ENCODE measurements around the gene PPP2R5C.

PPP2R5C gene

DNA sequence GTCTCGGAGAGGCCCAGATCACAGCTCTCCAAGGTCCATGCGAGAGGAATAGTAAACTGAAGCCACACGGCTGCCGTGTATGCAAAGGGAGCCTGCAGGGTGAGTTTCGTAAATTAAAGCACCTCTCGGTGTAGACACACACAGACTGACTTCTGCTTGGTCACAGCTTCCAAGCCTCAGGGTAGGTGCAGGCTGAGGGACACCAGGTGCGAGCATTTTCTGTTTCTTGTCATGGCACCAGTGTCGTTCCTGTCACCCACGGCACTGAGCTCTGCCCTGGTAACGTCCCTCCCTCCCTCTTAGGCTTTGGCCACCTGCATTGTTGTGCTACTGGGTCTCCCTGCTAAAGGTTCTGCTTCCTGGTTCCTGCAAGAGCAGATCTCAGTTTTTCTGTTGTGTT is 126.7 kb downstream of the PPP2R5C start:
- TF ChIP-seq EZH2 (IDR thresholded peaks at IDR 0.05; ENCODE audit: borderline replicate concordance, low read depth, low read length, severe bottlenecking) = no peak
- TF ChIP-seq, protein P1, sequence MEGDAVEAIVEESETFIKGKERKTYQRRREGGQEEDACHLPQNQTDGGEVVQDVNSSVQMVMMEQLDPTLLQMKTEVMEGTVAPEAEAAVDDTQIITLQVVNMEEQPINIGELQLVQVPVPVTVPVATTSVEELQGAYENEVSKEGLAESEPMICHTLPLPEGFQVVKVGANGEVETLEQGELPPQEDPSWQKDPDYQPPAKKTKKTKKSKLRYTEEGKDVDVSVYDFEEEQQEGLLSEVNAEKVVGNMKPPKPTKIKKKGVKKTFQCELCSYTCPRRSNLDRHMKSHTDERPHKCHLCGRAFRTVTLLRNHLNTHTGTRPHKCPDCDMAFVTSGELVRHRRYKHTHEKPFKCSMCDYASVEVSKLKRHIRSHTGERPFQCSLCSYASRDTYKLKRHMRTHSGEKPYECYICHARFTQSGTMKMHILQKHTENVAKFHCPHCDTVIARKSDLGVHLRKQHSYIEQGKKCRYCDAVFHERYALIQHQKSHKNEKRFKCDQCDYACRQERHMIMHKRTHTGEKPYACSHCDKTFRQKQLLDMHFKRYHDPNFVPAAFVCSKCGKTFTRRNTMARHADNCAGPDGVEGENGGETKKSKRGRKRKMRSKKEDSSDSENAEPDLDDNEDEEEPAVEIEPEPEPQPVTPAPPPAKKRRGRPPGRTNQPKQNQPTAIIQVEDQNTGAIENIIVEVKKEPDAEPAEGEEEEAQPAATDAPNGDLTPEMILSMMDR (IDR thresholded peaks at IDR 0.05; ENCODE audit: borderline replicate concordance, extremely low read depth, low read length, poor library complexity, severe bottlenecking) = no peak
- Histone ChIP-seq H3K4me1 (ENCODE audit: insufficient read depth, low read length) (no peaks in the 10 kb centered on the region), H4K20me1 (ENCODE audit: insufficient read depth, low read length) (peaks cover 2% of the 10 kb centered on the region; the same call in 1 of the 2 replicates), H3K27me3 (ENCODE audit: insufficient read depth, low read length, poor library complexity) (no peaks in the 10 kb centered on the region), H3K36me3 (ENCODE audit: insufficient read depth, low read length) (peaks cover 95% of the 10 kb centered on the region), H3K79me2 (ENCODE audit: insufficient read depth, low read length) (peaks cover 6% of the 10 kb centered on the region; the same call in 1 of the 2 replicates), H3K4me2 (ENCODE audit: insufficient read depth, low read length) (no peak overlapping the region), H2AFZ (ENCODE audit: low read depth, low read length) (no peak overlapping the region), H3K27ac (ENCODE audit: low read length) (peak overlapping the region; percentile 21; the same call in 1 of the 2 replicates), H3K4me3 (ENCODE audit: low read depth in 1 of 2, low read length in 2 of 2) (no peak overlapping the region), H3K9me3 (ENCODE audit: insufficient read depth, low read length, severe bottlenecking) (no peaks in the 10 kb centered on the region), H3K9ac (ENCODE audit: low read depth, low read length) (no peak overlapping the region)
- ATAC-seq (ENCODE audit: insufficient read depth, low read depth) (no peak), DNase-seq (no peak)

DNA sequence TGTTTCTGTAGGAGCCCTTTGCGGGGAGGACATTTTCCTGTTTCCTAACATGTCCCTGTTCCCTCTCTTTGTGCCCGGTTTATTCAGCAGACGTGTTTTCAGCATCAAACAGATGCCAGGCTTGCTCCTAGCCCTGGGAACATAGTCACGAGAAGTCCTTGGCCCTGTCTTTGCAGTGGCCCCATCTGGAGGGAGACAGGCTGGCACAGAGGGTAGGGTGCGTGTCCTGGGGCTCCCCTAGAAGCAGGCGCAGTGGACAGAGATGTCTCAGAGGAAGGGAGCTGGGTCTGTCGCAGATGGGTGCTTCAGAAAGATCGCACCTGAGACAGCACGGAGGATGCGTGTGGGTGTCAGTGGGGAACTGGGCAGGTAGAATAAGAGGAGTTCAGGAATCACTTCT is 127.9 kb downstream of the PPP2R5C start:
- TF ChIP-seq, protein P1 (IDR thresholded peaks at IDR 0.05; ENCODE audit: borderline replicate concordance, extremely low read depth, low read length, poor library complexity, severe bottlenecking) = no peak
- no peak for TF ChIP-seq EZH2 (IDR thresholded peaks at IDR 0.05; ENCODE audit: borderline replicate concordance, low read depth, low read length, severe bottlenecking)

DNA sequence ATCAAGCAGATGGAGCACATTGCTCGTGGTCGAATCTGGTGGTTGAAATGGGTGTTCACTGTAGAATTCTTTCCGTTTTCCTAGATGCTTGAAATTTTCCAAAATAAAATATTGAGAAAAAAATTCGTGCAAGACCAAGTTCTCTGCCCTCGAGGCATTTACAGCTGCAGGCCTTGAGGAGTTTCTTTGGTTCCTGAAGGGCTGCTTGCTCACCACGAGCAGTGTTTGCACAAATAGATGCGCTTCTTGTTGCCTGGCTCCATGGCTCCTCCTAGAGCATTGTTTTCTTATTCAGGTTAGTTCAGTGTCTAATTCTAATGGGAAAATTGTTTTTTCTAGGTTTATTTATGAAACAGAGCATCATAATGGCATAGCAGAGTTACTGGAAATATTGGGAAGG is 128.4 kb downstream of the PPP2R5C start:
- Histone ChIP-seq H3K4me3 (ENCODE audit: low read depth in 1 of 2, low read length in 2 of 2) (no peak overlapping the region), H3K27ac (ENCODE audit: low read length) (no peak overlapping the region), H3K4me2 (ENCODE audit: insufficient read depth, low read length) (no peak overlapping the region), H4K20me1 (ENCODE audit: insufficient read depth, low read length) (no peaks in the 10 kb centered on the region), H2AFZ (ENCODE audit: low read depth, low read length) (no peak overlapping the region), H3K9ac (ENCODE audit: low read depth, low read length) (no peak overlapping the region), H3K79me2 (ENCODE audit: insufficient read depth, low read length) (no peaks in the 10 kb centered on the region), H3K27me3 (ENCODE audit: insufficient read depth, low read length, poor library complexity) (no peaks in the 10 kb centered on the region), H3K36me3 (ENCODE audit: insufficient read depth, low read length) (peaks cover 91% of the 10 kb centered on the region), H3K9me3 (ENCODE audit: insufficient read depth, low read length, severe bottlenecking) (no peaks in the 10 kb centered on the region), H3K4me1 (ENCODE audit: insufficient read depth, low read length) (no peaks in the 10 kb centered on the region)
- DNase-seq (no peak), ATAC-seq (ENCODE audit: insufficient read depth, low read depth) (0 out of 3 replicates have a peak, but pooled peaks have one; percentile 45)
- TF ChIP-seq, protein P1 (IDR thresholded peaks at IDR 0.05; ENCODE audit: borderline replicate concordance, extremely low read depth, low read length, poor library complexity, severe bottlenecking) = peak; percentile 27
- TF ChIP-seq EZH2 (IDR thresholded peaks at IDR 0.05; ENCODE audit: borderline replicate concordance, low read depth, low read length, severe bottlenecking) = no peak

More for the DNA sequence above, 127.9 kb downstream of the PPP2R5C start:
- Histone ChIP-seq H3K4me3 (ENCODE audit: low read depth in 1 of 2, low read length in 2 of 2) (no peak overlapping the region), H3K4me1 (ENCODE audit: insufficient read depth, low read length) (no peaks in the 10 kb centered on the region), H3K27me3 (ENCODE audit: insufficient read depth, low read length, poor library complexity) (no peaks in the 10 kb centered on the region), H3K27ac (ENCODE audit: low read length) (no peak overlapping the region), H3K4me2 (ENCODE audit: insufficient read depth, low read length) (no peak overlapping the region), H3K79me2 (ENCODE audit: insufficient read depth, low read length) (no peaks in the 10 kb centered on the region), H3K9ac (ENCODE audit: low read depth, low read length) (no peak overlapping the region), H2AFZ (ENCODE audit: low read depth, low read length) (no peak overlapping the region), H3K9me3 (ENCODE audit: insufficient read depth, low read length, severe bottlenecking) (no peaks in the 10 kb centered on the region), H4K20me1 (ENCODE audit: insufficient read depth, low read length) (peaks cover 2% of the 10 kb centered on the region; the same call in 1 of the 2 replicates), H3K36me3 (ENCODE audit: insufficient read depth, low read length) (peaks cover 91% of the 10 kb centered on the region)
- no peak for DNase-seq
- no peak for ATAC-seq (ENCODE audit: insufficient read depth, low read depth)

GRCh38 chr14:101891471-101891870 is 130.0 kb downstream of the PPP2R5C start:
- Histone ChIP-seq H3K9ac (ENCODE audit: low read depth, low read length) (no peak overlapping the region), H3K4me3 (ENCODE audit: low read depth in 1 of 2, low read length in 2 of 2) (no peak overlapping the region), H2AFZ (ENCODE audit: low read depth, low read length) (no peak overlapping the region), H4K20me1 (ENCODE audit: insufficient read depth, low read length) (no peaks in the 10 kb centered on the region), H3K4me2 (ENCODE audit: insufficient read depth, low read length) (no peak overlapping the region), H3K79me2 (ENCODE audit: insufficient read depth, low read length) (no peaks in the 10 kb centered on the region), H3K27ac (ENCODE audit: low read length) (no peak overlapping the region), H3K9me3 (ENCODE audit: insufficient read depth, low read length, severe bottlenecking) (no peaks in the 10 kb centered on the region), H3K27me3 (ENCODE audit: insufficient read depth, low read length, poor library complexity) (no peaks in the 10 kb centered on the region), H3K4me1 (ENCODE audit: insufficient read depth, low read length) (no peaks in the 10 kb centered on the region), H3K36me3 (ENCODE audit: insufficient read depth, low read length) (peaks cover 91% of the 10 kb centered on the region)
- ATAC-seq (ENCODE audit: insufficient read depth, low read depth) (no peak), DNase-seq (no peak)
- TF ChIP-seq, protein P1 (IDR thresholded peaks at IDR 0.05; ENCODE audit: borderline replicate concordance, extremely low read depth, low read length, poor library complexity, severe bottlenecking) = no peak
- no peak for TF ChIP-seq EZH2 (IDR thresholded peaks at IDR 0.05; ENCODE audit: borderline replicate concordance, low read depth, low read length, severe bottlenecking)

Measured in DND-41 (cell line).